ENCODE measurements around the gene MIB2.

- TF ChIP-seq POLR2A (IDR thresholded peaks at IDR 0.05; ENCODE audit: low read depth, low read length): no peak
- TF ChIP-seq TAF1 (IDR thresholded peaks at IDR 0.05; ENCODE audit: low read depth, low read length): no peak
- TF ChIP-seq POLR2AphosphoS5 (IDR thresholded peaks at IDR 0.05; ENCODE audit: low read depth, low read length): no peak
- TF ChIP-seq SPI1 (IDR thresholded peaks at IDR 0.05; ENCODE audit: low read depth, low read length): no peak
- TF ChIP-seq POU2F2 (IDR thresholded peaks at IDR 0.05; ENCODE audit: low read depth, low read length): no peak
Observed at GRCh38 chr1:1600861-1601563, 14.3 kb upstream of the MIB2 start.

Data from GM12891 (cell line).